Measurements from ENCODE around the gene MAP4. TPM values are rescaled to one million over a fixed set of nuclear protein-coding genes. Genes with fewer than 3 reads are reported as not detected.

Gene MAP4
- total and polyA plus RNA-seq, 2 donors (not counting 3 experiments of a cell fraction or from before 2014, with no cell fraction given) = 121 to 290 TPM

GRCh38 chr3:47940232-47940631 is 76.0 kb downstream of the MAP4 start:
- Histone ChIP-seq H3K9me3 (replicated peaks; ENCODE audit: control insufficient read depth, insufficient read depth, low read length) (no peaks in the 10 kb centered on the region), H3K79me2 (ENCODE audit: control insufficient read depth, insufficient read depth, low read length) (peaks cover 25% of the 10 kb centered on the region), H3K4me1 (ENCODE audit: control insufficient read depth, extremely low read depth, insufficient read depth, low read length) (no peaks in the 10 kb centered on the region), H3K27me3 (ENCODE audit: control insufficient read depth in 2 of 2, insufficient read depth in 2 of 2, low read length in 2 of 2) (no peaks in the 10 kb centered on the region), H3K9ac (replicated peaks; ENCODE audit: extremely low read depth, insufficient read depth, low read length) (no peak overlapping the region), H3K27ac (ENCODE audit: insufficient read depth, low read depth, low read length) (no peak overlapping the region), H4K20me1 (replicated peaks; ENCODE audit: control insufficient read depth, extremely low read depth, insufficient read depth, low read length) (no peaks in the 10 kb centered on the region), H2AFZ (ENCODE audit: low read depth, low read length) (no peak overlapping the region), H3K36me3 (ENCODE audit: control insufficient read depth in 2 of 2, extremely low read depth in 1 of 2, insufficient read depth in 2 of 2, low read length in 2 of 2) (no peaks in the 10 kb centered on the region), H3K4me2 (ENCODE audit: insufficient read depth, low read length) (no peak overlapping the region), H3K9me1 (replicated peaks; ENCODE audit: control insufficient read depth, extremely low read depth, insufficient read depth, low read length) (no peaks in the 10 kb centered on the region), H3K4me3 (replicated peaks in 1 of 3; ENCODE audit: insufficient read depth in 1 of 3, low read depth in 1 of 3, low read length in 3 of 3) (no peak overlapping the region)
- no TSS peak for BruUV-seq (replicated peaks)
- ChIA-PET POLR2A (no interaction called here), CTCF (no interaction called here)
- dilution Hi-C loops (cut with MboI; ENCODE audit: extremely low pct_ligation_motif_present, low sequenced_read_pairs) (no loop called here), intact Hi-C loops (cut with micrococcal nuclease) (no loop called here)
- no peak for DNase-seq (ENCODE audit: low read depth, low spot score)
- no peak for TF ChIP-seq JUN (IDR thresholded peaks at IDR 0.05; ENCODE audit: borderline replicate concordance, insufficient read depth, insufficient read length, low read depth)
- TF ChIP-seq POLR2A (IDR thresholded peaks at IDR 0.05; ENCODE audit: low read depth, low read length) = no peak
- no peak for TF ChIP-seq FOS (IDR thresholded peaks at IDR 0.05; ENCODE audit: borderline replicate concordance, insufficient read depth, low read length)
- no peak for TF ChIP-seq MYC (IDR thresholded peaks at IDR 0.05; ENCODE audit: low read depth, low read length)
- TF ChIP-seq CTCF (IDR thresholded peaks at IDR 0.05; ENCODE audit: extremely low read depth in 1 of 2, insufficient read depth in 1 of 2, low read depth in 1 of 2, low read length in 2 of 2) = no peak
- no peak for TF ChIP-seq EZH2 (IDR thresholded peaks at IDR 0.05; ENCODE audit: borderline replicate concordance, low read depth, low read length, severe bottlenecking)
- no peak for FAIRE-seq

DNA sequence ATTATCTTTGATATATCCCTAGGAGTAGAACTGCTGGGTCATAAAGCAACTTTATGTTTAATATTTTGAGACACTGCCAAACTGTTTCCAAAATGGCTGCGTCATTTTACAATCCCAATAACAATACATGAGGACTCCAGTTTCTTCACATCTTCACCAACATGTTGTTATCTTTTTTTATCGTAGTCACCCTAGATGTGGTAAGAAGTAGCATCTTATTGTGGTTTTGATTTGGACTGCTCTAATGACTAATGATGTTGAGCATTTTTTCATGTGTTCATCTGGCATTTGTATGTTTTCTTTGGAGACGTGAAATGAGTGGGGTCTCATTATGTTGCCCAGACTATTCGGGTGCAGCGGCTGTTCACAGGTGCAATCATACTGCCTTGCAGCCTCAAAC is 83.8 kb downstream of the MAP4 start:
- Histone ChIP-seq H3K27me3 (ENCODE audit: control insufficient read depth in 2 of 2, insufficient read depth in 2 of 2, low read length in 2 of 2) (no peaks in the 10 kb centered on the region), H3K4me1 (ENCODE audit: control insufficient read depth, extremely low read depth, insufficient read depth, low read length) (no peaks in the 10 kb centered on the region), H2AFZ (ENCODE audit: low read depth, low read length) (no peak overlapping the region), H4K20me1 (replicated peaks; ENCODE audit: control insufficient read depth, extremely low read depth, insufficient read depth, low read length) (no peaks in the 10 kb centered on the region), H3K9ac (replicated peaks; ENCODE audit: extremely low read depth, insufficient read depth, low read length) (no peak overlapping the region), H3K36me3 (ENCODE audit: control insufficient read depth in 2 of 2, extremely low read depth in 1 of 2, insufficient read depth in 2 of 2, low read length in 2 of 2) (peaks cover 3 to 4% of the 10 kb centered on the region in 2 experiments), H3K79me2 (ENCODE audit: control insufficient read depth, insufficient read depth, low read length) (peaks cover 9% of the 10 kb centered on the region), H3K9me3 (replicated peaks; ENCODE audit: control insufficient read depth, insufficient read depth, low read length) (no peaks in the 10 kb centered on the region), H3K4me2 (ENCODE audit: insufficient read depth, low read length) (no peak overlapping the region), H3K27ac (ENCODE audit: insufficient read depth, low read depth, low read length) (no peak overlapping the region), H3K4me3 (replicated peaks in 1 of 3; ENCODE audit: insufficient read depth in 1 of 3, low read depth in 1 of 3, low read length in 3 of 3) (no peak overlapping the region), H3K9me1 (replicated peaks; ENCODE audit: control insufficient read depth, extremely low read depth, insufficient read depth, low read length) (no peaks in the 10 kb centered on the region)
- intact Hi-C loops (cut with micrococcal nuclease) = no loop called here
- FAIRE-seq = no peak
- ChIA-PET POLR2A (no interaction called here), CTCF (no interaction called here)
- no peak for DNase-seq (ENCODE audit: low read depth, low spot score)
- BruUV-seq (replicated peaks) = no TSS peak
- TF ChIP-seq POLR2A (IDR thresholded peaks at IDR 0.05; ENCODE audit: low read depth, low read length) (no peak), GATA2 (IDR thresholded peaks at IDR 0.05; ENCODE audit: insufficient read depth, insufficient read length, low read depth, low read length) (no peak), JUN (IDR thresholded peaks at IDR 0.05; ENCODE audit: borderline replicate concordance, insufficient read depth, insufficient read length, low read depth) (no peak), MYC (IDR thresholded peaks at IDR 0.05; ENCODE audit: low read depth, low read length) (no peak), MAX (IDR thresholded peaks at IDR 0.05; ENCODE audit: insufficient read depth, insufficient read length) (no peak), EZH2 (IDR thresholded peaks at IDR 0.05; ENCODE audit: borderline replicate concordance, low read depth, low read length, severe bottlenecking) (no peak), FOS (IDR thresholded peaks at IDR 0.05; ENCODE audit: borderline replicate concordance, insufficient read depth, low read length) (no peak), POLR2AphosphoS5 (IDR thresholded peaks at IDR 0.05; ENCODE audit: insufficient read depth, low read depth, low read length) (no peak), CTCF (IDR thresholded peaks at IDR 0.05; ENCODE audit: extremely low read depth in 1 of 2, insufficient read depth in 1 of 2, low read depth in 1 of 2, low read length in 2 of 2) (no peak)
- dilution Hi-C loops (cut with MboI; ENCODE audit: extremely low pct_ligation_motif_present, low sequenced_read_pairs) = no loop called here

All from endothelial cell of umbilical vein (primary cell).